Stimulated activated CD4-positive, alpha-beta T cell treated with anti-CD3 and anti-CD28 coated beads, Interleukin-12 subunit alpha, Interleukin-12 subunit beta, amount 100 ng/mL, for 4 hours (primary cell): Measurements from ENCODE around the gene PEDS1.
"Not testable (repeated sequence)": the region's sequence is repeated elsewhere in the genome, so short reads cannot be mapped to it uniquely, and the experiment has no call there.

Source experiments
- DNase-seq: peaks from one replicate; pipeline ENCODE4 v3.0.0-alpha.2; 2020

Gene PEDS1

DNA sequence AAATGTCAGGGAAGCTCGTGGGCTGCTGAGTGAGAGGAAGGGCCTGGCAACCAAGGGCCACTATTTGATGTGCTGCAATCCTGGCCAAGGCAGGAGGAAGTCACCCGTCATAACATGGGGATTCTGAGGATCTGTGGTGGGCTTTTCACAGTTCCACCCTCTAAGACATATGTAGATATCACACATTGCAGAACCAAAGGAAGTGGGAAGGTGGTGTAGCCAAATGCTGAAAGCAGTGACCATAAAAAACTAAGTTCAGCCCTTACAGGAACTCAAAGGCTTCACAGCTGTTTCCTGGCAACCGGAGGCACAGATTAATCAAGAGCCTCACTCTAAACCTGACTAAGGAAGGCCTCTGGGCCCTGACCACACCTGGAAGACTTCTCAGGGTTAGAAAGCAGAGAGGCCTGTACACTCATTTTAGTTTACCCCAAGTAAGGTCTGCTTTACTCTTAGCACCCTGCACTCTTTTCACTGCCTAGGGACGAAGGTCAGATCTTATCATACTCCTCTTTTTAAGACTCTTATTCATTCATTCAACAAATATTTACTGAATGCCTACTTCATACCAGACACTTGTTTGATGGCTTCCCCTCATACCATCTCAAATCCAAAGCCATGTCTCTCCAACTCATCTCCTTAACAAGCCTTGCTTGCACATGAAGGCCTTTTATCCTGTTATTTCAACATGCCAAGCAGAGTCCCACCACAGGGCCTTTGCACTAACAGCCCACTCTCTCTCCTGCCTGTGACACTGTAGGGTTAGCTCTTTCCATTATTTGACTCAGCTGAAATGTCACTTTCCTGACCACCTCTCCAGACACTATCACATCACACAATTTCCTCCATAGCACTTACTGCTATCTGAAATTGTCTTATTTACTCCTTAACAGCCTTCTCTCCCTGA lies 43.1 kb downstream of the PEDS1 start:
- DNase-seq: no peak

GRCh38 chr20:50108556-50109235 lies 44.8 kb downstream of the PEDS1 start:
- DNase-seq: no peak

- no peak for DNase-seq
Observed at GRCh38 chr20:50107796-50108331, 45.7 kb downstream of the PEDS1 start.

- DNase-seq: no peak
Observed at GRCh38 chr20:50107086-50107660, 46.4 kb downstream of the PEDS1 start.

DNA sequence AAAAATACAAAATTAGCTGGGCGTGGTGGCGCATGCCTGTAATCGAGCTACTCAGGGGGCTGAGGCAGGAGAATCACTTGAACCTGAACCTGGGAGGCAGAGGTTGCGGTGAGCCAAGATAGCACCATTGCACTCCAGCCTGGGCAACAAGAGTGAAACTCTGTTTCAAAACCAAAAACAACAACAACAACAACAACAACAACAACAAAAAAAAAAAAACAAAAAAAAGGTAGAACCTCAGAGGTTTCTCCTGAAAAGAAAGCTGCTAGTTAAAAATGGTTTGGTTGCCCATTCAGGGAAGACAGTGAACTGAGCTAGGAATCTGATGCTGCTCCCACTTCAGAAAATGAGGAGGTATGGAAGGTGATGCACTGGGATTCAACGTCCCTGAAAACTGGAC lies 46.9 kb downstream of the PEDS1 start:
- DNase-seq: not testable (repeated sequence)
